Measurements from ENCODE around the gene VPS37B.

GRCh38 chr12:122943196-122943595 lies 47.3 kb upstream of the VPS37B start:
- TF ChIP-seq, protein P1, sequence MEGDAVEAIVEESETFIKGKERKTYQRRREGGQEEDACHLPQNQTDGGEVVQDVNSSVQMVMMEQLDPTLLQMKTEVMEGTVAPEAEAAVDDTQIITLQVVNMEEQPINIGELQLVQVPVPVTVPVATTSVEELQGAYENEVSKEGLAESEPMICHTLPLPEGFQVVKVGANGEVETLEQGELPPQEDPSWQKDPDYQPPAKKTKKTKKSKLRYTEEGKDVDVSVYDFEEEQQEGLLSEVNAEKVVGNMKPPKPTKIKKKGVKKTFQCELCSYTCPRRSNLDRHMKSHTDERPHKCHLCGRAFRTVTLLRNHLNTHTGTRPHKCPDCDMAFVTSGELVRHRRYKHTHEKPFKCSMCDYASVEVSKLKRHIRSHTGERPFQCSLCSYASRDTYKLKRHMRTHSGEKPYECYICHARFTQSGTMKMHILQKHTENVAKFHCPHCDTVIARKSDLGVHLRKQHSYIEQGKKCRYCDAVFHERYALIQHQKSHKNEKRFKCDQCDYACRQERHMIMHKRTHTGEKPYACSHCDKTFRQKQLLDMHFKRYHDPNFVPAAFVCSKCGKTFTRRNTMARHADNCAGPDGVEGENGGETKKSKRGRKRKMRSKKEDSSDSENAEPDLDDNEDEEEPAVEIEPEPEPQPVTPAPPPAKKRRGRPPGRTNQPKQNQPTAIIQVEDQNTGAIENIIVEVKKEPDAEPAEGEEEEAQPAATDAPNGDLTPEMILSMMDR (IDR thresholded peaks at IDR 0.05; ENCODE audit: low read length): no peak
- no peak for TF ChIP-seq EZH2 (IDR thresholded peaks at IDR 0.05; ENCODE audit: borderline replicate concordance, low read length)
